ENCODE measurements around the gene GPR25.

Gene GPR25

GRCh38 chr1:200892958-200893357 lies 20.2 kb downstream of the GPR25 start:
- Histone ChIP-seq H3K27ac (ENCODE audit: low read depth, low read length) (no peak overlapping the region), H3K4me2 (ENCODE audit: low read length) (no peak overlapping the region), H3K4me1 (ENCODE audit: control insufficient read depth, low read length) (peaks cover 11% of the 10 kb centered on the region), H3K9me3 (ENCODE audit: control insufficient read depth, insufficient read depth, low read length) (no peaks in the 10 kb centered on the region), H3K4me3 (ENCODE audit: low read length) (no peak overlapping the region), H3K27me3 (ENCODE audit: control insufficient read depth, low read length) (peaks cover 67% of the 10 kb centered on the region), H3F3A (ENCODE audit: control insufficient read depth, insufficient read depth) (no peaks in the 10 kb centered on the region), H3K36me3 (ENCODE audit: control insufficient read depth, low read length) (no peaks in the 10 kb centered on the region), H3K9me2 (replicated peaks; ENCODE audit: control insufficient read depth, low read length) (no peaks in the 10 kb centered on the region), H4K20me1 (ENCODE audit: control insufficient read depth, insufficient read depth, low read depth, low read length) (no peaks in the 10 kb centered on the region), H3K79me2 (ENCODE audit: control insufficient read depth, low read length) (no peaks in the 10 kb centered on the region)
- no peak for TF ChIP-seq EZH2phosphoT487 (IDR thresholded peaks at IDR 0.05; ENCODE audit: borderline replicate concordance, low read length)
- TF ChIP-seq, protein P1, sequence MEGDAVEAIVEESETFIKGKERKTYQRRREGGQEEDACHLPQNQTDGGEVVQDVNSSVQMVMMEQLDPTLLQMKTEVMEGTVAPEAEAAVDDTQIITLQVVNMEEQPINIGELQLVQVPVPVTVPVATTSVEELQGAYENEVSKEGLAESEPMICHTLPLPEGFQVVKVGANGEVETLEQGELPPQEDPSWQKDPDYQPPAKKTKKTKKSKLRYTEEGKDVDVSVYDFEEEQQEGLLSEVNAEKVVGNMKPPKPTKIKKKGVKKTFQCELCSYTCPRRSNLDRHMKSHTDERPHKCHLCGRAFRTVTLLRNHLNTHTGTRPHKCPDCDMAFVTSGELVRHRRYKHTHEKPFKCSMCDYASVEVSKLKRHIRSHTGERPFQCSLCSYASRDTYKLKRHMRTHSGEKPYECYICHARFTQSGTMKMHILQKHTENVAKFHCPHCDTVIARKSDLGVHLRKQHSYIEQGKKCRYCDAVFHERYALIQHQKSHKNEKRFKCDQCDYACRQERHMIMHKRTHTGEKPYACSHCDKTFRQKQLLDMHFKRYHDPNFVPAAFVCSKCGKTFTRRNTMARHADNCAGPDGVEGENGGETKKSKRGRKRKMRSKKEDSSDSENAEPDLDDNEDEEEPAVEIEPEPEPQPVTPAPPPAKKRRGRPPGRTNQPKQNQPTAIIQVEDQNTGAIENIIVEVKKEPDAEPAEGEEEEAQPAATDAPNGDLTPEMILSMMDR (IDR thresholded peaks at IDR 0.05; ENCODE audit: low read depth, low read length, poor library complexity, severe bottlenecking): no peak

DNA sequence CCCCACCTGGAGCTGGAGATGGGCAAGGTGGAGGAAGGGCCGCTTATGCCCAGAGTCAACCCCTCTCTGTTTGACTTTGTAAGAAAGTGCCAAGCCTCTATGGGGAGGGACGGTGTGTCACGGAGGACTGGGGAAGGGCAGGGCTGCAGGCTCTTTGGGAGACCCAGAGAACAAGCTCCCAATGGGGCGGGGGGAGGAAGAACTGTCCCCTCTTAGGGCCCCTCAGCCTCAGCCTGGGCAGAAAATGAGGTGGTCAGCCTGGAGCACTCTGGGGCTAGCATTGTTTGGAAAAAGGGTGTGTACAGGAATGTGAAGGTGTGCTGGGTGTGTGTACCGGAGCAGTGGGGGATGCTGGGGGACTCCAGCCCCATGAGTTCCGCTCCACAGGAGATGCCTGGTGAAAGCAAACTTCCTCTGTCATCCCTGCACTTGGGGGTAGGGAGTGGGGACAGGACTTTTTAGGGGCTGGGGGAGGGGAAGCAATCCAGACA lies 20.7 kb downstream of the GPR25 start:
- Histone ChIP-seq H3K4me2 (ENCODE audit: low read length) (no peak overlapping the region), H4K20me1 (ENCODE audit: control insufficient read depth, insufficient read depth, low read depth, low read length) (no peaks in the 10 kb centered on the region), H3F3A (ENCODE audit: control insufficient read depth, insufficient read depth) (no peaks in the 10 kb centered on the region), H3K9me2 (replicated peaks; ENCODE audit: control insufficient read depth, low read length) (no peaks in the 10 kb centered on the region), H3K27ac (ENCODE audit: low read depth, low read length) (no peak overlapping the region), H3K79me2 (ENCODE audit: control insufficient read depth, low read length) (no peaks in the 10 kb centered on the region), H3K36me3 (ENCODE audit: control insufficient read depth, low read length) (no peaks in the 10 kb centered on the region), H3K27me3 (ENCODE audit: control insufficient read depth, low read length) (peaks cover 62% of the 10 kb centered on the region), H3K4me3 (ENCODE audit: low read length) (no peak overlapping the region), H3K4me1 (ENCODE audit: control insufficient read depth, low read length) (peaks cover 6% of the 10 kb centered on the region), H3K9me3 (ENCODE audit: control insufficient read depth, insufficient read depth, low read length) (no peaks in the 10 kb centered on the region)
- no peak for TF ChIP-seq EZH2phosphoT487 (IDR thresholded peaks at IDR 0.05; ENCODE audit: borderline replicate concordance, low read length)
- TF ChIP-seq, protein P1 (IDR thresholded peaks at IDR 0.05; ENCODE audit: low read depth, low read length, poor library complexity, severe bottlenecking): no peak

DNA sequence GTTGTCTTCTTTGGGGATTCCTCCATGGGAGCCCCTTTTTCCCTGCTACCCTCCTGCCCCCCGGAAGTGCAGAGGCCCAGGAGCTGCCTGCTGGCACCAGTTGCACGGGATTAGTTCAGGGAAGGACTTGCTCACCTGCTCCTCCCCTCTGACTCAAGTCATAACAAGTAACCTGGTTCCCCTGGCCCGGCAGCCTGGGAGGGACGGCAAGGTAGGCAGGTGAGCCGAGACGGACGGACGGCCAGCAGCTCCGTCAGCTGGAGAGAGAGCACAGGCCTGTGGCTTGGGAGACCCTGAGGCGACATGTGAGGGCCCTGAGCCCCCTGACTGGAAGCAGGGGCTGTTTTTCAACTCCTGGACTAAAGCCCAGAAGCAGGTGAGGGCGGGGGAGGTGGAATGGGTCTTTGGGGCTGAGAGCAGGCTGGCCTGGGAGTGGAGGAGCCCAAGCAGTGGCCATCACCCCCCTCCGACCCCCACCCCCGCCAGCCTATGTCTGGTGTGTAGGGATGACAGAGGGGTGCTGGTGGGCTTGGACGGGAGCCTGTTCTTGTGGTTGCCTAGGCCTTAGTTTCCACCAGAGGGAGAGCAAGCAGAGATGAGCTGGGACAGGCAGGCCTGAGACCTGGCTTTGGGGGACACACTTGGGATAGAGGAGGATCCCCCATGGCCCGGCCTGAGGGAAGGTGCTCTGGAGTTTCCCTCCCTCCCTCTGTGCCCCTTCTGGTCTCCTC lies 22.1 kb downstream of the GPR25 start, which contains the start of gene INAVA:
Gene INAVA (plus strand): TSS at position 189 of the 731 bp plus-strand sequence. CDS start 3,501 bp downstream, outside the sequence.
- H3K4me3 ChIP-seq (ENCODE audit: low read length): no peak within 1 kb of the TSS
- no peaks in the 10 kb centered on the region for H3K9me2 ChIP-seq (replicated peaks; ENCODE audit: control insufficient read depth, low read length)
- no peaks in the 10 kb centered on the region for H3K9me3 ChIP-seq (ENCODE audit: control insufficient read depth, insufficient read depth, low read length)
- no peaks in the 10 kb centered on the region for H3K4me1 ChIP-seq (ENCODE audit: control insufficient read depth, low read length)
- TF ChIP-seq, protein P1 (IDR thresholded peaks at IDR 0.05; ENCODE audit: low read depth, low read length, poor library complexity, severe bottlenecking): no peak
- no peak for TF ChIP-seq EZH2phosphoT487 (IDR thresholded peaks at IDR 0.05; ENCODE audit: borderline replicate concordance, low read length)
- peaks cover 48% of the 10 kb centered on the region for H3K27me3 ChIP-seq (ENCODE audit: control insufficient read depth, low read length)
- H3K36me3 ChIP-seq (ENCODE audit: control insufficient read depth, low read length): no peaks in the 10 kb centered on the region
- H3F3A ChIP-seq (ENCODE audit: control insufficient read depth, insufficient read depth): no peaks in the 10 kb centered on the region
- H3K79me2 ChIP-seq (ENCODE audit: control insufficient read depth, low read length): no peaks in the 10 kb centered on the region
- no peaks in the 10 kb centered on the region for H4K20me1 ChIP-seq (ENCODE audit: control insufficient read depth, insufficient read depth, low read depth, low read length)
- H3K4me2 ChIP-seq (ENCODE audit: low read length): no peak within 1 kb of the TSS
- H3K27ac ChIP-seq (ENCODE audit: low read depth, low read length): no peak within 1 kb of the TSS

All from DOHH2 (cell line).